Measurements from ENCODE around the gene VAC14.

VAC14 gene

GRCh38 chr16:70703041-70703834 lies 97.7 kb downstream of the VAC14 start:
- DNase-seq = peak; percentile 62 to 84

DNA sequence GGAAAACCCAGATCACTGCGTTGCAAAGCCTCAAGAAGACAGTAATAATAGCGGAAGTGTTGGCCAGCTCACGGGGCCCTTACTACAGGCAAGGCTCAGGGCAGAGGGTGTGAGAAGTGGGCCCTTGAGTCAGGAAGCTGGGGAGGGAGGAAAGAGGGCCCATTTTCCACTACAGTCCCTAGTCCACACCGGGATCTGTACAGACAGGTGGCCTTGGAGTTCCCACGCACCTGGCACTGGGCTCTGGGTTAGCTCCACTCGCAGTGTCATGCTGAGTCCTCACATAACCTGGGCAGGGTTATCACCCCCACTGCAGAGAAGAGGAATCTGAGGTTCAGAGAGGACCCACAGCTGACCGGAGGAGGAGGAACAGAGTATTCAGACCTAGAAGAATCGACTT lies 98.3 kb downstream of the VAC14 start:
- peak in 1 of 2 experiments; percentile 62 for DNase-seq

DNA sequence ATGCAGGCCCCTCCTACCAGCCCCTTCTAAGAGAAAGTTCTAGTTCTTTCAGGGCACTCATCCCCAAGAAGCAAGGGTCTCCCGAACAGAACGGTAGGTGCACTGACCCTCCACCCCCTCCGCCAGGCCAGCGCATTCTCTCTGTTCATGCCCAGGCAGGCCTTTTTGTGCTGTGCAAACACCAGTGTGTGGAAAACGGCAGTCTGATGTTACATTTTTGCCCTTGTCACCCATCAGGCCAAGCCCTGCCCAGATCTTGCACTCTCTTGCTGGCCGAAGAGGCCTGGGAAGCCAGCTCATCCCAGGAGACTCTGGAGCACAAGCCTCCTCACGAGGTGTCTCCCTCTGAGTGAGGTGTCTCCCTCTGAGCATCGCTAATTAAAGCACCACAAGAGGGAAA lies 99.0 kb downstream of the VAC14 start:
- no peak for DNase-seq

- no peak for DNase-seq
Measured at GRCh38 chr16:70701596-70701995, 99.4 kb downstream of the VAC14 start.

DNA sequence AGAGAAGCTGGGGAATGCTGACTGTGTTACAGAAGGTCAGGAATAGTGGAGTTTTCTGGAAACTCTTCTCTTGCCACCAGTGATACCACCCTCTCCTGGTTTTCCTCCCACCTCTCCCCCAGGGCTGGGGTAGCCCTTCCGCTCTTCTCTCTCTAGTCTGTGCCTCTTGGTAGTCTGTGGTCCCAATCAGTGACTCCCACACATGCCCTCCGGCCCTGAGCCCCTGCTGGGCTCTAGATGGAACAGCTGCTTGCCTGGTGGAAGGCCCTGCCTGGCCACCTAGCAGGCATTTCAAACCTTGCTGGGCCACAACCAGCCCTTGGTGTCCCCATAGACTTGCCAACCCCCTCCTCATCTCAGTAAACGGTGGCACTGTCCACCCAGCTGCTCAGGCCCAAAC lies 99.9 kb downstream of the VAC14 start:
- peak in 1 of 2 experiments; percentile 27 for DNase-seq

DNA sequence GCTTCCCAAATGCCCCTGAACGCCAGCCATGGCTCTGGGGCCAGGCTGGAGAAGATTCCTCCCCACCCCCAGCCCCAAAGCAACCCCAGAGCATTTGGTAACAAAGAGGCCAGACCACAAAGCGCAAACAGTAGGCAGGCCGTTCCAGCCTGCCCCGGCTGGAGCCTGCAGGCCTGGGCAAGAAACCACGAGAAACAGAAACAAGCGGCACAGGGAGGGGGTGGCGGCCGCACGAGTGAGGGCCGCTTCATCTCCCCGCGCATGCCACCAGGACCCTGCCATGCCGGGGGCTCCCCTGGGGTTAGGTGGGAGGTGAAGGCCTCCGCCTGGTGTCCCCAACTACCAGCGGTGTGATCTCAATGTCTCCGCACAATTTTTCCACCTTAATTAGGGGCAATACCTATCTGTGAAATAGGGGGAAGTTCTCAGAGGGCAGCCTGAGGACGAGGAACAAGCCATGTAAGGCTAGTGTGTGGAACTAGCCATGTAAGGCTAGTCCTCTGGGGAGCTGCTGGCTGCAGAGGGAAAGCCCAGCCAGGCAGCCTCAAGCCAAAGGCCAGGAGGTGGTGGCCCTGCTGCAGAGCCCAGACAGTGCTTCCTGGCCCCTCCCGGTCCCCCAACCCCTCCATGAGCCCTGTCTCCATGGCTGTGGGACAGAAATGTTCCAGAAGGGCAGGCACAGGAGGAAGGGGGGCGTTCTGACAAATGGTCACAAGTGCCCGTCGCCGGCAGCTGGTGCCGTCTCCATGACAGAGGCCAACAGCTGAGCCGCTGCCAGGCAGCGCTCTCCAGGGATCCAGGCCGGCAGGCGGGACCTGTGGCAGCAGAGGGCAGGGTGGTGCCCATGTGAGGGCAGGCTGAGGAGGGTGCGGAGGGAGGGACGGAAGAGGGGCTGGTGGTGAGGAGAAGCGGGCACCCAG lies 100.6 kb downstream of the VAC14 start:
- peak; percentile 77 to 90 for DNase-seq

- no peak for DNase-seq
Measured at GRCh38 chr16:70699696-70700095, 101.3 kb downstream of the VAC14 start.

- DNase-seq = no peak
Measured at GRCh38 chr16:70698901-70699300, 102.1 kb downstream of the VAC14 start.

GRCh38 chr16:70697594-70698170 lies 103.3 kb downstream of the VAC14 start:
- DNase-seq = no peak

GRCh38 chr16:70696952-70697593 lies 103.9 kb downstream of the VAC14 start:
- no peak for DNase-seq

DNA sequence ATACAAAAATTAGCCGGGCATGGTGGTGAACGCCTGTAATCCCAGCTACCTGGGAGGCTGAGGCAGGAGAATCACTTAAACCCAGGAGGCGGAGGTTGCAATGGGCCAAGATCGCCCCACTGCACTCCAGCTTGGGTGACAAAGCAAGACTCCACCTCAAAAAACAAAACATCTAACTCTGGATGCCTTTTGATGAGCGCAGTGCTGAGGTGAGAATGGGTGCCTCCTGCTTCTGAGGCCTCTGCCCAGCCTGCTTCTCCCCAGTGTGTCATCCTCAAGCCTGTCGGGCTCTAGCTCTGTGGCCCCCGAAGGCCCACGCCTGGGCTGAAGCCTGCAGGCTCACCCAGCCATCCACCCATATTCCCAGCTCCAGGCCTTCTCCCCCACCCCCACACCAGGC lies 104.6 kb downstream of the VAC14 start:
- DNase-seq = no peak

- peak in 1 of 2 experiments; percentile 54 for DNase-seq
Measured at GRCh38 chr16:70695331-70696070, 105.5 kb downstream of the VAC14 start.

GRCh38 chr16:70694868-70695218 lies 106.1 kb downstream of the VAC14 start:
- DNase-seq = no peak

- DNase-seq = peak in 1 of 2 experiments; percentile 21
Measured at GRCh38 chr16:70694088-70694867, 106.7 kb downstream of the VAC14 start.

DNA sequence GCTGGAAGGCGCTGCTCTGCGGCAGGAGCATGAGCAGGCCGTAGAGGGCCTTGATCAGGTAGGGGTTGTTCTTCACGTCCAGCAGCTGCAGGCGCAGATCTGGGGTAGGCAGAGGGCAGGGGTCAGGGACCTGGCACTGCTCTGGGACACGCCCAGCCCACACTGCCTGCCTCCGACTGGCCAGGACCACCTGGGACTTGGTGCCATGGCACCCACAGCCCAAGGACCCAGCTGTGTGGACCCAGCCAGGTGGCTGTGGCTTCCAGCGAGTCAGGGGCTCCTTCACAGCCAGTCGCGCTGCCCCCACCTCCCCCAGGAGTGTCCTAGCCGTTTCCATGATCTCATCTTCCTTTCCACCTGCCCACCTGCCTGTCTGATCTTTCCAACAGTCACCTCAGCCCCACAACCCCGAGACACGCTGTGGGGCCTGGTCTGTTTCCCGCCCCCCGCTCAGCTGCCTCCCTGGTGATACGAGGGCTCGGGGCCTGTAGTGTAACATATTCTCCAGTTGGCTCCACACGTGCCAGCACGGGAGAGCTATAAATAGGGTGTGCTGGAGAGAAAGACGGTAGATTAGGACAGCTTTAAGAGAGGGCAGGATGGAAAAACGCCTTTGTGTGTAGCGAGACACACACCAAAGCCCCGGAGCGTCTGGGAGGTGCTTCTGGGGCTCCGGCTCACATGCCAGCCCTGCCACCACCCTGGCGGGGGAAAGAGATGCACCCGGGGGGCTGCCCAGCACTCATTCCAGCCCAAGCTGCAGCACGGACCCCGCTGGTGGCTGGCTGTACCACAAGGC lies 107.9 kb downstream of the VAC14 start:
- DNase-seq = no peak

DNA sequence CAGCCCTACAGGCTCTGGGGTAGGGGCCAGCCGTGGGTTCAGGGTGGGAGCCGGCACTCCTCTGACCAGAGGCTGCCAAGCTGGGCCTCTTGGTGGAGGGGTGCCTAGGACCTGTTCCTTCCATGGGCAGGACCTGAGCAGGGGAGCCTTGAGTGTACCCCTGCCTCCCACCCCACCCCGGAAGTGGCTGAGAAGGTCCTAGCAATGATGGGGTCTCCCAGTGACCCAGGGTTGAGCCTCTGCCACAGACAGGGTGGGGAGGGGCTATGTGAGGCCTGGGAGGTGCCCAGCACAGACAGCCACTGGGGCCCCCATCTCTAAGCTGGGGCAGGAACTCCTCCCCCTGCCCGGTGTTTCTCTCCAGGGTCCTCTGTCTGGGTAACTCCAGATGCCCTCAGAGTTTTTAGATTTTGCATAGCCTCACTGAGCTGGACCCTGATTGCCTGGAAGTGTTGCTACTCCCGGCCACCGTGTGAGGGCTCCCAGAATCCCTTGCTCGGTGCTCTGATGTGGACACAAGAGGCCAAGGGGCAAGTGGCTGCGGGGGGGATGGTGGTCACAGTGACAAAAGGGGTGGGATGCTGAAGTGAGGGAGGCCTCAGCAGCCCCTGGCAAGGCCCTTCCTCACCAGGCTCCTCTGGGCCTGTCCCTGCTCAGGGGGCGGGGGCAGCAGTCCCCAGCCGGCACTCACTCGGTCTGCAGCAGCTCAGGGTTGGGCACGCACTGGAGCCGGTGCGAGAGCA lies 108.7 kb downstream of the VAC14 start:
- DNase-seq = no peak

DNA sequence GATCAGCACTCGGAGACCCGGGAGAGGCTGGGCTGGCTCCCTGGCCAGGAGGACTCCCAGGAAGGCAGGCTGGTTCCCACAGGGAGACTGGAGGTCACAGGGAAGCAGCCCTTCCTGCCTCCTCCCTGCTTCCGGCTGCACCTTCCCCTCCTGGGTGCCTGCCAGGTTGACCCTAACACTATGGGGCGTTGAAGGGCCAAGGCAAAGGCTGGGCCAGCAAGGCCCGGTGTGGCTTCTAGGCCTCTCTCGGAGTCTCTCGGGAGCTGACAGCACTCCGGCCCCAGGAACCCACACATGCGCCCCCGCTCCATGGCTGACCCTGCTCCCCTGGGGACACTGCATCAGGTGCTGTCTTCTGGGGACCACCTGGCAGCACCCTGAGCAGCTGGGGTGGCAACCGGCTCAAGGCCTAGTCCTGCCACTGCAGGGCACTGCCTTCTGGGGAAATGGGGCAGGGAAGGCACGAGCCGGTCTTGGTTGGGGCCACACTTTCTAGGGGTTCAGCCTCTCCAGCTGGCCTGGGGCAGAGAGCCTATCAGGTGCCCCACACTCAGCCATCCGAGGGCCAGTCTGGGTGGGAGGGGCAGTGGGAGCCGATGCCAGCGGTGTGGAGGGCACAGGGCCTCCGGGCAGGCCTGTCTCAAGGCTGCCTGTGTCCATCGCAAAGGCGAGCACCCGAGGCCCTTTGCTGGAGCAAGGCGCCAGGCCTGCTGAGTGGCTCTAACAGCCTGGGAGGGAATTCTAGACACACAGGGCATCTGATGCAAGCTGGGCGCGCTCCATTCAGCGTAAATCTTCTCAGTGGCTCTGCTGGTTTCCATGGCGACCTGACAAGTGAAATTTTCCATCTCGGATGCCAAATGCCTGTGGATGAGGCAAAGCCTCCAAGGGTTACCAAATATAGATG lies 109.5 kb downstream of the VAC14 start:
- peak; percentile 37 to 78 for DNase-seq

- peak; percentile 22 to 68 for DNase-seq
Measured at GRCh38 chr16:70689970-70690891, 110.7 kb downstream of the VAC14 start.
